Tibial artery (tissue), 4 donors: ENCODE data around the gene CYP11A1.

Experiments
- DNase-seq, 2 donors: peaks; one replicate each; pipeline ENCODE4 v3.0.0-alpha.2; 2019
- H3K27ac ChIP-seq, 2 donors: fragments of 200-600 bp; sonication (generic) in 1 of 2; 1 replicate in 1 of 2; 2 replicates in 1 of 2; pipeline ENCODE4 v1.5.1; 2018 to 2019; ENCODE audit warnings: mild to moderate bottlenecking in 1 of 2
- H3K27me3 ChIP-seq, 2 donors: fragments of 200-600 bp; sonication (generic) in 1 of 2; one replicate each; pipeline versions ENCODE4 v1.5.1 to v1.6.0; 2016 to 2019
- H3K36me3 ChIP-seq, 3 donors: fragments of 200-600 bp; sonication (generic) in 2 of 3; one replicate each; pipeline ENCODE4 v1.5.1; 2016 to 2019; ENCODE audit warnings: mild to moderate bottlenecking in 2 of 3
- H3K4me1 ChIP-seq, 4 donors: fragments of 200-600 bp; sonication (generic) in 2 of 4; 1 replicate in 3 of 4; 2 replicates in 1 of 4; pipeline ENCODE4 v1.5.1; 2016 to 2019
- H3K4me3 ChIP-seq, 2 donors: fragments of 200-600 bp; sonication (generic) in 1 of 2; 1 replicate in 1 of 2; 2 replicates in 1 of 2; pipeline ENCODE4 v1.5.1; 2018 to 2019; ENCODE audit warnings: mild to moderate bottlenecking in 2 of 2
- H3K9me3 ChIP-seq, 3 donors: fragments of 200-600 bp; sonication (generic) in 1 of 3; one replicate each; pipeline ENCODE4 v1.5.1; 2016 to 2019
- intact Hi-C: fragments of 100-400 bp; cut with DNase I; formaldehyde crosslinking; loops from one replicate; pipeline ENCODE4 v1.15.0; 2023; ENCODE audit warnings: low total_unique reads
- TF ChIP-seq, protein P1 (sequence below), 2 experiments: fragments of 200-600 bp in 1 of 2; fragments of 450-650 bp in 1 of 2; IDR thresholded peaks; one replicate each; pipeline ENCODE4 v1.5.1; 2017 to 2019; ENCODE audit warnings: antibody characterized with exemption in 2 of 2, mild to moderate bottlenecking in 1 of 2, moderate library complexity in 1 of 2

The CYP11A1 gene

DNA sequence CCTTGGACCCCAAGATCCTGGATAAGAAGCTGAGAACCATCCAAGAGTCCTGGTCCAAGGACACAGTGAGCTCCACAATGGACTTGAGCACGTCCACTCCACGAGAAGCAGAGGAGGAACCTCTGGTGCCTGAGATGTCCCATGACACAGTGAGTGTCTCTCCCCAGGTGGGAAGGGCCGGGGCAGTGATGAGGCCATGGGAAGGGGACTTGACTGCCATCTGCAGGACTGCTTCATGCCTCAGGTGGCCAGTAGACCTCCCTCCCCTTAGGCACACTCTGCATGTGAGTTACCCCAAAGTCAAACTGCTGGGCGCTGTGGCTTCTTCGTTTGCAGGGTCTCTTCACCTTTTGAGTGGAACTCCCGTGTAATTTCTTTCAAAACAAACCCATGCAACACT is 71.6 kb downstream of the CYP11A1 start:
- peaks cover 0 to 3% (median 0%) of the 10 kb centered on the region in 4 donors for H3K4me1 ChIP-seq
- H3K27me3 ChIP-seq: peaks cover 0 to 36% of the 10 kb centered on the region in 2 donors
- H3K27ac ChIP-seq: no peak overlapping the region
- no peak overlapping the region for H3K4me3 ChIP-seq
- DNase-seq: no peak
- TF ChIP-seq, protein P1, sequence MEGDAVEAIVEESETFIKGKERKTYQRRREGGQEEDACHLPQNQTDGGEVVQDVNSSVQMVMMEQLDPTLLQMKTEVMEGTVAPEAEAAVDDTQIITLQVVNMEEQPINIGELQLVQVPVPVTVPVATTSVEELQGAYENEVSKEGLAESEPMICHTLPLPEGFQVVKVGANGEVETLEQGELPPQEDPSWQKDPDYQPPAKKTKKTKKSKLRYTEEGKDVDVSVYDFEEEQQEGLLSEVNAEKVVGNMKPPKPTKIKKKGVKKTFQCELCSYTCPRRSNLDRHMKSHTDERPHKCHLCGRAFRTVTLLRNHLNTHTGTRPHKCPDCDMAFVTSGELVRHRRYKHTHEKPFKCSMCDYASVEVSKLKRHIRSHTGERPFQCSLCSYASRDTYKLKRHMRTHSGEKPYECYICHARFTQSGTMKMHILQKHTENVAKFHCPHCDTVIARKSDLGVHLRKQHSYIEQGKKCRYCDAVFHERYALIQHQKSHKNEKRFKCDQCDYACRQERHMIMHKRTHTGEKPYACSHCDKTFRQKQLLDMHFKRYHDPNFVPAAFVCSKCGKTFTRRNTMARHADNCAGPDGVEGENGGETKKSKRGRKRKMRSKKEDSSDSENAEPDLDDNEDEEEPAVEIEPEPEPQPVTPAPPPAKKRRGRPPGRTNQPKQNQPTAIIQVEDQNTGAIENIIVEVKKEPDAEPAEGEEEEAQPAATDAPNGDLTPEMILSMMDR (IDR thresholded peaks at IDR 0.05): no peak
- intact Hi-C loops: no loop called here
- H3K36me3 ChIP-seq: no peaks in the 10 kb centered on the region
- no peaks in the 10 kb centered on the region for H3K9me3 ChIP-seq

DNA sequence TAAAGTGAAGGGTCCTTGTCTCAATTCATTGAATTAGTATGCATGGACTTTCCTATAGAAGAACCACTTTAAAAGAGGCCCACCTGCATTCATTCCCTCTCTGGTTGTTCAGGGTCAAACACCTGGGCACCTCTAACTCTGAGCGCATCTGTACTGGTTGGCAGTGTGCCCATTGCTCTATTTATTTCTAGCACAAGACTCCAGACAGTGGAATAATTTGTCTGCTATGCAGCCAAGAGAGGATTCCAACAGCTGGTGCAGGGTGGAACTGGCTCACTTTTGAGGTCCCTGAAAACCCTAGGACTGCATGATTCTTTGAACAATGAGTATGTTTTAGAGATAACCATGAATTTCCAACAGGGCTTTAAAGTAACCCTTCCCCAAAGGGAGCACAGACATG is 73.4 kb downstream of the CYP11A1 start:
- H3K27ac ChIP-seq: no peak overlapping the region
- peaks cover 0 to 38% of the 10 kb centered on the region in 2 donors for H3K27me3 ChIP-seq
- no peaks in the 10 kb centered on the region for H3K9me3 ChIP-seq
- peaks cover 0 to 3% (median 0%) of the 10 kb centered on the region in 4 donors for H3K4me1 ChIP-seq
- intact Hi-C loops: no loop called here
- no peaks in the 10 kb centered on the region for H3K36me3 ChIP-seq
- no peak for DNase-seq
- H3K4me3 ChIP-seq: no peak overlapping the region
- TF ChIP-seq, protein P1 (IDR thresholded peaks at IDR 0.05): no peak

DNA sequence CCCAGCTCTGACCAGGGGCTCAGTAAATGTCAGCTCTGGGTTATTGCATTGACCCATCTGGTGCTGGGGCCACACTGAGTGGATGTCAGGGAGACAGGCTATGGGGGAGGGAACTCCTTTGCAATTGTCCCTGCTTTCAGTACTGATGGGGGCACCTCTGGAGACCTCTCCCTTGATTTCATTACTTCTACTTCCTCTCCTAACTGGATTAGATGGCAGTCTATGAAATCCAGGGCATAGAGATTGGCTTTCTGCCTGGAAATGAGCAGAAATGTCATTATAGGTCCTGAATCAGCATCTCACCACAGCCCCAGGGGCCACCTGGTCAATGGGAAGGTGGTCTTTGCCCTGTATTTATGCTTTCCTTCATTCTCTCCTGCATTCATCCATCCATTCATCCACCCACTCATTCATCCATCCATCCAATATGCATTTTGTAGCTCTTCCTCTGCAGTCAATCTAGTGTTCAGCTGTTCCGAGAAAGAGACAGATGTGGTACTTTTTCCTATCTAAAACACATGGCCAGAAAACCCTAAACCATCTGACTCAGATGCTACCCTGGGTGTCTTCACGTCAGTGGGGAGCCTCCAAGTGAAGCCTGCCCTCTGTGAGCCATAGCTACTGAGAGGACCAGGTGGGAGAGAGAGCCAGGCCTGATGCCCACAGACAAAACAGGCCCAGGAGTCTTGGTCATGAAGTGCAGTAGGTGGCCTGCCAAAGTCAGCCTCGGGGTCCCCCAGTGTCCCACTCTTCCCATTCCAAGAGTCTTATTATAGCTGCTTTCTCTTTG is 74.2 kb downstream of the CYP11A1 start:
- Histone ChIP-seq H3K4me1 (peaks cover 0 to 3% (median 0%) of the 10 kb centered on the region in 4 donors), H3K27me3 (peaks cover 0 to 40% of the 10 kb centered on the region in 2 donors), H3K27ac (no peak overlapping the region), H3K36me3 (no peaks in the 10 kb centered on the region), H3K4me3 (no peak overlapping the region), H3K9me3 (no peaks in the 10 kb centered on the region)
- TF ChIP-seq, protein P1 (IDR thresholded peaks at IDR 0.05): no peak
- intact Hi-C loops: no loop called here
- no peak for DNase-seq

DNA sequence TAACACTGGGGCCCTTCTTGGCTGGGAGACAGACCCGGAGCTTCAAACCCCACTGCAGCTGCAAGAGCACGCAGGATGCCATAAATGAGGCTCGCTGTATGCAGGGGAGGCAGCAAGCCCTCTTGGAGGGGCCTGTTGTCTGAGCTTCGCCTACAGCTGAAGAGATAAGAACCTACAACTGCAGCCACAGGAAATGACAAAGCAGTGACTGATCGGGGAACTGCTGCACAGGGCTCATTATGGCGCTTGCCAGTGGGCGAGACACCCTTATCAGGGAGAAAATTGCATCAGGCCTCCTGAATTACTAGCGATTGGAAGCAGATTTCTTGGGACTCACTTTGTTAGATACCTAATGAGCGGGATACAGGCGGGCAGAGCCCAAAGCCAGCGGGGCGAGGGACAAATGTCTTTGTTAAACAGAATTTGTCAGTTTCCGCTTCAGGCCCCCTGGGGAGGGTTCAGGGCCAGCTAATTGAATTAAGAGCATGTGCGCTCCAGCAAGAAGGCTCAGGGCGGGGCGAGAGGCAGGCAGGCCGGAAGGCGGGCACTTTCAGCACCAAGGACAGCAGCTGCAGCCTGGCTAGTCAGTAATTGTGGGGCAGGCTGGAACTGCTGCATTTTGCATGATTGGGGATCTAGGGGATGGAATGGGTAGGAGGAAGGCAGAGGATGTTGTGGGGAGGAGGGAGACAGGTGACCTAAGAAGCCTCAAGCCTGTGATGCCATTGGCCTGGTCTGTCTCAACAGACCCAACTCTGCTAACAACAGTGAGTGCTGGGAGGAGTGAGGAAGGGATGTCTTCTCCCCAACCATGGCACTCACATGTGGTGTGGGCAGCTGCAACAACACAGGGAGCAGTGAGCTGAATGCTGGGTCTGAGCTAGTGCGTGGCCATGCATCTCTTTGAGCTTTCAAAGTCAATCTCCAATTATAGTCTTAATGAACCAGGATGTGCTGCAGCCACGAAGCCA is 76.1 kb downstream of the CYP11A1 start:
- H3K36me3 ChIP-seq: no peaks in the 10 kb centered on the region
- peaks cover 0 to 3% (median 0%) of the 10 kb centered on the region in 4 donors for H3K4me1 ChIP-seq
- no peaks in the 10 kb centered on the region for H3K9me3 ChIP-seq
- H3K27ac ChIP-seq: no peak overlapping the region
- TF ChIP-seq, protein P1 (IDR thresholded peaks at IDR 0.05): no peak
- peaks cover 0 to 38% of the 10 kb centered on the region in 2 donors for H3K27me3 ChIP-seq
- intact Hi-C loops: no loop called here
- peak; percentile 68 to 80 for DNase-seq
- no peak overlapping the region for H3K4me3 ChIP-seq

DNA sequence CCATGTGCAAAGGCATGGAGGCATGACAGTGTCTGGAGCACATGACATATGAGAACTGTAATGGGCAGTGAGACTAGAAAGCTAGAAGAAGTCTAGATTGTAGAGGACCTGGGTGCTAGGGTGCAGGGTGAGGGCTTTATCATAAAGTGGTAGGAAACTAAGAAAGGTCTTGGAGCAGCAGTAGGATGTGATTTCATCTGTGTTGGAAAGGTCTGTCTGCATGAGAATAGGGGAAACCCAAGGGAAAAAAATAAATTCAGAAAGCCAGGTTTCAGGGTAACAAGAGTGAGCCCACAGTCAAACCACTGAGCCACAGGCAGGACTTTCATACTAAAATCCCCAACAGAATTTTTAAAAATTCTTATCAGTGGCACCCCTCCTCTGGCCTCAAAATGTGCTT is 76.8 kb downstream of the CYP11A1 start:
- DNase-seq: no peak
- peaks cover 0 to 3% (median 0%) of the 10 kb centered on the region in 4 donors for H3K4me1 ChIP-seq
- H3K9me3 ChIP-seq: no peaks in the 10 kb centered on the region
- H3K27ac ChIP-seq: no peak overlapping the region
- TF ChIP-seq, protein P1 (IDR thresholded peaks at IDR 0.05): no peak
- H3K27me3 ChIP-seq: peaks cover 0 to 33% of the 10 kb centered on the region in 2 donors
- intact Hi-C loops: no loop called here
- no peak overlapping the region for H3K4me3 ChIP-seq
- no peaks in the 10 kb centered on the region for H3K36me3 ChIP-seq
